ES-I3 (cell line): ENCODE measurements around the gene TMX4.

Experiments
- H3K36me3 ChIP-seq: 2 replicates; pipeline ENCODE4 v1.6.1; 2013; ENCODE audit warnings: mild to moderate bottlenecking, low read length, control low read depth, moderate library complexity; ENCODE audit not compliant: insufficient read depth
- H3K4me1 ChIP-seq: 2 replicates; pipeline ENCODE4 v1.6.1; 2013; ENCODE audit warnings: mild to moderate bottlenecking, control low read depth, low read length; ENCODE audit not compliant: insufficient read depth
- H3K9ac ChIP-seq: 2 replicates; pipeline ENCODE4 v1.6.1; 2013; ENCODE audit warnings: low read depth, mild to moderate bottlenecking, low read length, moderate library complexity
- H3K9me3 ChIP-seq: 2 replicates; pipeline ENCODE4 v1.6.1; 2013; ENCODE audit warnings: mild to moderate bottlenecking, low read length, moderate library complexity; ENCODE audit not compliant: control insufficient read depth, insufficient read depth

TMX4 gene

GRCh38 chr20:8019246-8019997 is at the start of gene TMX4:
TMX4 (minus strand) TSS chr20:8019761; CDS start chr20:8019613, 148 bp downstream.
- H3K9ac ChIP-seq = peak within 1 kb of the TSS; percentile 85
- H3K9me3 ChIP-seq = no peaks in the 10 kb centered on the region
- no peaks in the 10 kb centered on the region for H3K36me3 ChIP-seq
- no peaks in the 10 kb centered on the region for H3K4me1 ChIP-seq

- H3K9me3 ChIP-seq = no peaks in the 10 kb centered on the region
- H3K4me1 ChIP-seq = 0 out of 2 replicates have a peak, but pooled peaks cover 3% of the 10 kb centered on the region
- H3K36me3 ChIP-seq = no peaks in the 10 kb centered on the region
- no peak overlapping the region for H3K9ac ChIP-seq
Measured at GRCh38 chr20:8067082-8067481, 47.5 kb upstream of the TMX4 start.

- Histone ChIP-seq H3K36me3 (no peaks in the 10 kb centered on the region), H3K4me1 (0 out of 2 replicates have a peak, but pooled peaks cover 3% of the 10 kb centered on the region), H3K9ac (no peak overlapping the region), H3K9me3 (no peaks in the 10 kb centered on the region)
Measured at GRCh38 chr20:8066662-8067061, 47.1 kb upstream of the TMX4 start.

GRCh38 chr20:8065691-8066090 is 46.1 kb upstream of the TMX4 start:
- Histone ChIP-seq H3K9ac (no peak overlapping the region), H3K9me3 (no peaks in the 10 kb centered on the region), H3K4me1 (no peaks in the 10 kb centered on the region), H3K36me3 (no peaks in the 10 kb centered on the region)

GRCh38 chr20:8062756-8063155 is 43.2 kb upstream of the TMX4 start:
- Histone ChIP-seq H3K9me3 (no peaks in the 10 kb centered on the region), H3K36me3 (no peaks in the 10 kb centered on the region), H3K4me1 (no peaks in the 10 kb centered on the region), H3K9ac (no peak overlapping the region)

GRCh38 chr20:8061861-8062518 is 42.4 kb upstream of the TMX4 start:
- Histone ChIP-seq H3K9me3 (no peaks in the 10 kb centered on the region), H3K4me1 (no peaks in the 10 kb centered on the region), H3K36me3 (no peaks in the 10 kb centered on the region), H3K9ac (no peak overlapping the region)

- H3K36me3 ChIP-seq = no peaks in the 10 kb centered on the region
- no peak overlapping the region for H3K9ac ChIP-seq
- no peaks in the 10 kb centered on the region for H3K9me3 ChIP-seq
- no peaks in the 10 kb centered on the region for H3K4me1 ChIP-seq
Measured at GRCh38 chr20:8060977-8061376, 41.4 kb upstream of the TMX4 start.

GRCh38 chr20:8057871-8058270 is 38.3 kb upstream of the TMX4 start:
- H3K9ac ChIP-seq = no peak overlapping the region

GRCh38 chr20:8055096-8055495 is 35.5 kb upstream of the TMX4 start:
- Histone ChIP-seq H3K4me1 (no peaks in the 10 kb centered on the region), H3K9ac (no peak overlapping the region)

More at GRCh38 chr20:8057871-8058270, 38.3 kb upstream of the TMX4 start:
- H3K36me3 ChIP-seq = no peaks in the 10 kb centered on the region
- H3K9me3 ChIP-seq = no peaks in the 10 kb centered on the region
- no peaks in the 10 kb centered on the region for H3K4me1 ChIP-seq

GRCh38 chr20:8050157-8050837 is 30.7 kb upstream of the TMX4 start:
- Histone ChIP-seq H3K4me1 (no peaks in the 10 kb centered on the region), H3K9ac (no peak overlapping the region), H3K9me3 (no peaks in the 10 kb centered on the region), H3K36me3 (no peaks in the 10 kb centered on the region)

More at GRCh38 chr20:8055096-8055495, 35.5 kb upstream of the TMX4 start:
- H3K9me3 ChIP-seq = no peaks in the 10 kb centered on the region
- H3K36me3 ChIP-seq = no peaks in the 10 kb centered on the region

- H3K4me1 ChIP-seq = no peaks in the 10 kb centered on the region
- H3K9me3 ChIP-seq = no peaks in the 10 kb centered on the region
- no peak overlapping the region for H3K9ac ChIP-seq
- no peaks in the 10 kb centered on the region for H3K36me3 ChIP-seq
Measured at GRCh38 chr20:8049310-8049709, 29.7 kb upstream of the TMX4 start.

GRCh38 chr20:8045946-8046345 is 26.4 kb upstream of the TMX4 start:
- no peaks in the 10 kb centered on the region for H3K4me1 ChIP-seq
- no peak overlapping the region for H3K9ac ChIP-seq
- no peaks in the 10 kb centered on the region for H3K9me3 ChIP-seq
- no peaks in the 10 kb centered on the region for H3K36me3 ChIP-seq

- H3K9me3 ChIP-seq = no peaks in the 10 kb centered on the region
- no peaks in the 10 kb centered on the region for H3K4me1 ChIP-seq
- H3K9ac ChIP-seq = no peak overlapping the region
- H3K36me3 ChIP-seq = no peaks in the 10 kb centered on the region
Measured at GRCh38 chr20:8043687-8044282, 24.2 kb upstream of the TMX4 start.

- H3K9ac ChIP-seq = no peak overlapping the region
- H3K4me1 ChIP-seq = no peaks in the 10 kb centered on the region
- H3K9me3 ChIP-seq = no peaks in the 10 kb centered on the region
- no peaks in the 10 kb centered on the region for H3K36me3 ChIP-seq
Measured at GRCh38 chr20:8039042-8039441, 19.5 kb upstream of the TMX4 start.
